Stomach (tissue), 4 donors: ENCODE results near the gene RYR3.

ENCODE experiments used
- CTCF ChIP-seq, 7 experiments: fragments of 450-650 bp in 4 of 7; fragments of 200-600 bp in 3 of 7; sonication (generic) in 3 of 7; IDR thresholded peaks; one replicate each; pipeline ENCODE4 v1.5.1; 2016 to 2019; ENCODE audit warnings: antibody characterized with exemption in 7 of 7, control low read depth in 2 of 7, mild to moderate bottlenecking in 1 of 7
- EP300 ChIP-seq: sonication (generic); formaldehyde crosslinking; IDR thresholded peaks from one replicate; pipeline ENCODE4 v1.6.1; 2017; ENCODE audit warnings: antibody characterized with exemption
- POLR2A ChIP-seq, 4 donors: fragments of 450-650 bp; IDR thresholded peaks; one replicate each; pipeline ENCODE4 v1.6.1; 2016; ENCODE audit warnings: antibody characterized with exemption in 4 of 4, control low read depth in 2 of 4, mild to moderate bottlenecking in 1 of 4, moderate library complexity in 1 of 4
- POLR2AphosphoS5 ChIP-seq, 3 donors: sonication (generic); formaldehyde crosslinking; IDR thresholded peaks; one replicate each; pipeline ENCODE4 v1.6.1; 2016; ENCODE audit warnings: antibody characterized with exemption in 3 of 3

GRCh38 chr15:33706173-33706572 lies 395.4 kb downstream of the RYR3 start:
- TF ChIP-seq CTCF (IDR thresholded peaks at IDR 0.05) (no peak), POLR2A (IDR thresholded peaks at IDR 0.05) (no peak), EP300 (no peak), POLR2AphosphoS5 (IDR thresholded peaks at IDR 0.05) (no peak)
